OCI-LY3 (cell line): ENCODE measurements around the gene PNLIPRP2.

Experiments used
- H2AFZ ChIP-seq: fragments of 200-600, 300-600 bp; shearing (Covaris generic); 2 replicates; pipeline ENCODE4 v1.6.0; 2014; ENCODE audit warnings: antibody characterized with exemption, low read depth, low read length
- H3K27ac ChIP-seq: fragments of 200-600, 300-600 bp; sonication (generic); 2 replicates; pipeline ENCODE4 v1.5.1; 2014; ENCODE audit warnings: mild to moderate bottlenecking, low read length, moderate library complexity, mixed read lengths
- H3K27me3 ChIP-seq: fragments of 200-600, 300-600 bp; sonication (generic); 2 replicates; pipeline ENCODE4 v1.6.1; 2014; ENCODE audit warnings: low read depth, low read length, mixed read lengths
- H3K36me3 ChIP-seq: fragments of 200-600, 300-600 bp; sonication (generic); replicated peaks from 2 replicates; pipeline ENCODE3; 2014; ENCODE audit warnings: low read depth, low read length, mixed read lengths
- H3K4me1 ChIP-seq: fragments of 300-600, 200-600 bp; sonication (generic); 2 replicates; pipeline ENCODE4 v1.6.1; 2014; ENCODE audit warnings: low read length, mixed read lengths
- H3K4me2 ChIP-seq: fragments of 200-600, 300-600 bp; sonication (generic); 2 replicates; pipeline ENCODE4 v1.6.1; 2014; ENCODE audit warnings: low read length, mixed read lengths
- H3K4me3 ChIP-seq: fragments of 300-600, 200-600 bp; sonication (generic); 2 replicates; pipeline ENCODE4 v1.5.1; 2014; ENCODE audit warnings: antibody characterized with exemption, mild to moderate bottlenecking, low read length, moderate library complexity
- H3K79me2 ChIP-seq: fragments of 300-600, 200-600 bp; shearing (Covaris generic); 2 replicates; pipeline ENCODE4 v1.6.1; 2014; ENCODE audit warnings: mild to moderate bottlenecking, low read length, mixed read lengths
- H3K9ac ChIP-seq: fragments of 300-600, 200-600 bp; shearing (Covaris generic); 2 replicates; pipeline ENCODE4 v1.6.0; 2014; ENCODE audit warnings: mild to moderate bottlenecking, low read length, moderate library complexity
- H3K9me3 ChIP-seq: fragments of 200-600, 300-600 bp; shearing (Covaris generic); 2 replicates; pipeline ENCODE4 v1.6.1; 2014; ENCODE audit warnings: low read length, mixed read lengths; ENCODE audit not compliant: insufficient read depth
- H4K20me1 ChIP-seq: fragments of 200-600, 300-600 bp; sonication (generic); 2 replicates; pipeline ENCODE4 v1.6.1; 2016; ENCODE audit warnings: low read length, mixed read lengths; ENCODE audit not compliant: insufficient read depth
- EZH2phosphoT487 ChIP-seq: fragments of 200-600 bp; shearing (Covaris generic); IDR thresholded peaks from 2 replicates; pipeline ENCODE4 v1.6.1; 2018; ENCODE audit warnings: antibody characterized with exemption, mixed run types, low read depth
- TF ChIP-seq, protein P1 (sequence below): fragments of 200-600, 300-600 bp; sonication (generic); IDR thresholded peaks from 2 replicates; pipeline ENCODE4 v1.5.1; 2014; ENCODE audit warnings: antibody characterized with exemption, low read length, low read depth

The PNLIPRP2 gene

DNA sequence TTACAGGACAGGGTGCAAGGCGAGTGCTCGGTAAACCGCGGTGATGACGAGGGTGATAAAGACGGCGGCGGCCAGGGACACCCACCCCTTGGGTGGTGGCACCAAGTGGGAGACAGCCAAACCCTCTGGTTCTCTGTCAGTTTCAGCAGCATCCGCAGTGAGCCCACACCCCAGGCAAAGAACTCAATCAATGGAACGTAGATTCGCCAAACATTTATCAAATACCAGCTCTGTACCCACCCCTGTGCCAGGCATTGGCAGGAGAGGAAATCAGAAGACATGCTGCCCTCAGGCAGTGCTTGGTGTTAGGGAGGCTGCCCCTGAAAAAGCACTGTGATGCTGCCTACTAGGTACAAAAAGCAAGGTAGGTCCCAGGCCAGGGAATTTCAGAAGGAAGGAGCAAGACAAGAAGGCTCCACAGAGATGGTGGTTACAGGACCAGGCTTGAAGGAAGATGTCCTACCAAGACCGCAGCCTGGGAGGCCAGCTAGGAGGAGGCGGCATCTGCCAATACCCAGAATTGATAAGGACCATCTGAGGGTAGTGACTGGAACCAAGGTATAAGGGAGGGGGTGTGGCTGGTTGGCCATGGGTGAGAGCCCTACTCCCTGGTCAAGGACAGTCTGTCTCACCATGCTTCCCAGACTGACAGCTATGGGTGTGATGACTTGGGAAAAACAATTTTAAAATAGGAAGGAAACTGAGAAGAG, 10.2 kb upstream of the PNLIPRP2 start:
- TF ChIP-seq EZH2phosphoT487 = no peak
- TF ChIP-seq, protein P1, sequence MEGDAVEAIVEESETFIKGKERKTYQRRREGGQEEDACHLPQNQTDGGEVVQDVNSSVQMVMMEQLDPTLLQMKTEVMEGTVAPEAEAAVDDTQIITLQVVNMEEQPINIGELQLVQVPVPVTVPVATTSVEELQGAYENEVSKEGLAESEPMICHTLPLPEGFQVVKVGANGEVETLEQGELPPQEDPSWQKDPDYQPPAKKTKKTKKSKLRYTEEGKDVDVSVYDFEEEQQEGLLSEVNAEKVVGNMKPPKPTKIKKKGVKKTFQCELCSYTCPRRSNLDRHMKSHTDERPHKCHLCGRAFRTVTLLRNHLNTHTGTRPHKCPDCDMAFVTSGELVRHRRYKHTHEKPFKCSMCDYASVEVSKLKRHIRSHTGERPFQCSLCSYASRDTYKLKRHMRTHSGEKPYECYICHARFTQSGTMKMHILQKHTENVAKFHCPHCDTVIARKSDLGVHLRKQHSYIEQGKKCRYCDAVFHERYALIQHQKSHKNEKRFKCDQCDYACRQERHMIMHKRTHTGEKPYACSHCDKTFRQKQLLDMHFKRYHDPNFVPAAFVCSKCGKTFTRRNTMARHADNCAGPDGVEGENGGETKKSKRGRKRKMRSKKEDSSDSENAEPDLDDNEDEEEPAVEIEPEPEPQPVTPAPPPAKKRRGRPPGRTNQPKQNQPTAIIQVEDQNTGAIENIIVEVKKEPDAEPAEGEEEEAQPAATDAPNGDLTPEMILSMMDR = no peak
- Histone ChIP-seq H3K27ac (no peak overlapping the region), H3K9me3 (no peaks in the 10 kb centered on the region), H3K4me1 (no peaks in the 10 kb centered on the region), H4K20me1 (no peaks in the 10 kb centered on the region), H3K27me3 (no peaks in the 10 kb centered on the region), H3K4me3 (no peak overlapping the region), H2AFZ (no peak overlapping the region), H3K79me2 (no peaks in the 10 kb centered on the region), H3K9ac (no peak overlapping the region), H3K36me3 (no peaks in the 10 kb centered on the region), H3K4me2 (no peak overlapping the region)

DNA sequence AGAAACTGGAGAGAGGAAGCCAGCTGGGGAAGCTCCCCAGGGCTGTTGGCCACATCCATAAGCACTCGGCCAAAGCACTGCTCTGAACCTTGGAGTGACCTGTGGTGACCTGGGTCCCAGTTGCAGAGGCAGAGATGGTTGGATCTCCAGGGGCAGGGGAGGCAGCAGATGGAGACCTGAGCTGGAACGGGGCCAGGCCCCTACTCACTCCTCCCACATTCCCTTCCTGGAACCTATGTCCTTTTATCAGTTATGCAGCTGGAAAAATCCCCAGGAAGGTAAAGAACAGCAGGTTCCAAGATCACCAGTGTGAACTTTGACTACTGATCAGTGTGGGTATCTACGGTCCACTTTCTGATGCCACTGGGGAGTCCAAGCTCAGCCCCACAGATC, 9.6 kb upstream of the PNLIPRP2 start:
- Histone ChIP-seq H3K4me2 (no peak overlapping the region), H3K4me3 (no peak overlapping the region), H3K9ac (no peak overlapping the region), H3K79me2 (no peaks in the 10 kb centered on the region), H3K27ac (no peak overlapping the region), H3K27me3 (no peaks in the 10 kb centered on the region), H3K9me3 (no peaks in the 10 kb centered on the region), H3K36me3 (no peaks in the 10 kb centered on the region), H4K20me1 (no peaks in the 10 kb centered on the region), H3K4me1 (no peaks in the 10 kb centered on the region), H2AFZ (no peak overlapping the region)
- TF ChIP-seq, protein P1 = no peak
- TF ChIP-seq EZH2phosphoT487 = no peak

DNA sequence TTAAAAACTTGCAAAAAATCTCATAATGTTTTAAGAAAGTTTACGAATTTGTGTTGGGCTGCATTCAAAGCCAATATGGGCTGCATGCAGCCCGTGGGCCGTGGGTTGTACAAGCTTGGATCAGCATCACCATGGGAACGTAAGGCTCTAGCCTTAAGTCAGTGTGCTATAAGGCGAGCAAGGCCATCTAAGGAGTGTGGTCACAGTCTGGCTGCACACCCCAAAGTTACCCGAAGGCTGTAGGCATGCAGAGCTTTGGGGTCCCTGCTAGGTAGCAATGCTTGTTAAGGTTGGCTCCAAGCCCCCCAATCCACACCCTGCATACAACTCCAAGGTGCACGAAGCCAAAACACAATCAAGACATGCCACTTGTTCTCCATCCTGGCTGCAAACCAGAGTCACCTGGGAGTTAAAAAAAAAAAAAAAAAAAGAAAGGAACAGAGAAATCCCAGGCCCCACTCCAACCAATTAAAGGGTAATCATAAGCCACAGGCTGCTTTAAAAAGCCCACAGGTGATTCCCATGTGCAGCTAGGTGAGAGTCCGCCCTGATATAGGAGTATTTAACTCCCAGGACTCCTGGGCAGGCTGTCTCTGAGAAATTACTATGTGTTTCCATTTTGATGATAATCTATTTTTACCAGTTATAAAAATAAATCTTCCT, 8.5 kb upstream of the PNLIPRP2 start:
- no peak overlapping the region for H3K9ac ChIP-seq

DNA sequence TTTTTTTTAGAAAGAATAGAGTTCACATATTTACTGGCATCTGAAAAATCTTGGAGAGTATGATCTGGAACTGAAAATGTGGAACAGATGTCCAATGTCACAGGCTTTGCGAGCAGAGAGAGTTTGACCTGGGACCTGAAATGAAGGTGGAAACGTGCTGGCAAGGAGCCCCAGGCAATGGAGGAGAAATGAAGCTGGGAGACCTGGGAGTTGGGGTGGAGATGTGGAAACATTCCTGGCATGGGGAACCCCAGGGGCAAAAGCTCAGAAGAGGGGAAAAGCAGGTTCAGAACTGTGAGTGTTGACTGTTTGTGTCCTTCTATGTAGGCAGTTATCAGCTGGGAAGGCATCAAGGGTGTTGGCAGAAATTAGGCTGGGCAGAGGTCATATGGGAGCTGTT, 7.3 kb upstream of the PNLIPRP2 start:
- Histone ChIP-seq H3K27me3 (no peaks in the 10 kb centered on the region), H3K79me2 (no peaks in the 10 kb centered on the region), H3K4me3 (no peak overlapping the region), H3K36me3 (no peaks in the 10 kb centered on the region), H2AFZ (no peak overlapping the region), H3K9me3 (no peaks in the 10 kb centered on the region), H3K4me1 (no peaks in the 10 kb centered on the region), H3K4me2 (no peak overlapping the region), H3K27ac (no peak overlapping the region), H3K9ac (no peak overlapping the region), H4K20me1 (no peaks in the 10 kb centered on the region)
- TF ChIP-seq EZH2phosphoT487 = no peak
- TF ChIP-seq, protein P1 = no peak

More for the DNA sequence above, 8.5 kb upstream of the PNLIPRP2 start:
- Histone ChIP-seq H3K4me1 (no peaks in the 10 kb centered on the region), H3K4me2 (no peak overlapping the region), H3K79me2 (no peaks in the 10 kb centered on the region), H2AFZ (no peak overlapping the region), H3K36me3 (no peaks in the 10 kb centered on the region), H3K27ac (no peak overlapping the region), H3K9me3 (no peaks in the 10 kb centered on the region), H3K27me3 (no peaks in the 10 kb centered on the region), H4K20me1 (no peaks in the 10 kb centered on the region), H3K4me3 (no peak overlapping the region)
- no peak for TF ChIP-seq EZH2phosphoT487
- TF ChIP-seq, protein P1 = no peak
